Epithelial cell of proximal tubule (primary cell): ENCODE measurements around the gene PDE6G. TPM values are rescaled to one million over a fixed set of nuclear protein-coding genes. Genes with fewer than 3 reads are reported as not detected.

Experiments
- DNase-seq: peaks from one replicate; pipeline ENCODE4 v3.0.0-alpha.2; 2011; ENCODE audit warnings: low read depth
- H3K4me3 ChIP-seq: 2 replicates; pipeline ENCODE4 v1.5.1; 2011; ENCODE audit warnings: low read depth, mild to moderate bottlenecking, low read length
- total RNA-seq: library from RNA; depleted of rRNA; stranded (reverse); fragments of >200 nt; gene quantifications from 2 replicates; pipeline ENCODE4 v1.2.3, GENCODE V29; 2015
- TF ChIP-seq, protein P1 (sequence below): conservative IDR thresholded peaks from 2 replicates; pipeline ENCODE4 v1.5.1; 2012; ENCODE audit warnings: low read depth, mild to moderate bottlenecking, low read length

PDE6G gene
- total RNA-seq, 1 donor from 2014 or later: 23.5 TPM

DNA sequence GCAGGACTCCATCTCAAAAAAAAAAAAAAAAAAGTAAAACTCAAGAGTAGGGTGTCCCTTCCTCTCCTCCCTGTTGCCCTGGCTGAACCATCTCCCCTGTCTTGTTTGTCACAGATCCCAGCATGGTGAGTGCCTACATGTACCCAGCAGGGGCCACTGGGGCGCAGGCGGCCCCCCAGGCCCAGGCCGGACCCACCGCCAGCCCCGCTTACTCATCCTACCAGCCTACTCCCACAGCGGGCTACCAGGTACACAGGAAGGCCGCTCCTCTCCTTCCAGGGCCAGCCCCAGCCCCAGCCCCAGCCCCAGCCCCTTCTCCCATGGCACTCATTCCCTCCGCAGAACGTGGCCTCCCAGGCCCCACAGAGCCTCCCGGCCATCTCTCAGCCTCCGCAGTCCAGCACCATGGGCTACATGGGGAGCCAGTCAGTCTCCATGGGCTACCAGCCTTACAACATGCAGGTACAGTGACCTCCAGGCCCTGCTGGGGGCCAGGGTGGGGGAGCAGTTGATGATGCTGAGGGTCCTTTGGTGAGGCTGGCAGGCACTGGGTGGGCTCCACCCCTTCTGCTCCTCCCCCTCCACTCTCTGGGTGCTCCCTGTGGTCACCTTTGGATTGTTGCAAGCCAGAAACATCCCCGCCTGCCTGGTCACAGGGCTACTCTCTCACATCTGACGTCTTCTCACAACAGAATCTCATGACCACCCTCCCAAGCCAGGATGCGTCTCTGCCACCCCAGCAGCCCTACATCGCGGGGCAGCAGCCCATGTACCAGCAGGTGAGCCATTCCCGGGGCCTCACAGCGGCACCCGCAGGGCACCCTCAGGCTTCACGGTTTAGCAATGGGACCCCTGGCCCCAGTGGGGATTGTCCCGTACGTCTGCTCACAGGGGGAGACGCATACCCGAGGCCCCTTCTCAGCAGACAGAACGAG lies 44.3 kb upstream of the PDE6G start:
- TF ChIP-seq, protein P1, sequence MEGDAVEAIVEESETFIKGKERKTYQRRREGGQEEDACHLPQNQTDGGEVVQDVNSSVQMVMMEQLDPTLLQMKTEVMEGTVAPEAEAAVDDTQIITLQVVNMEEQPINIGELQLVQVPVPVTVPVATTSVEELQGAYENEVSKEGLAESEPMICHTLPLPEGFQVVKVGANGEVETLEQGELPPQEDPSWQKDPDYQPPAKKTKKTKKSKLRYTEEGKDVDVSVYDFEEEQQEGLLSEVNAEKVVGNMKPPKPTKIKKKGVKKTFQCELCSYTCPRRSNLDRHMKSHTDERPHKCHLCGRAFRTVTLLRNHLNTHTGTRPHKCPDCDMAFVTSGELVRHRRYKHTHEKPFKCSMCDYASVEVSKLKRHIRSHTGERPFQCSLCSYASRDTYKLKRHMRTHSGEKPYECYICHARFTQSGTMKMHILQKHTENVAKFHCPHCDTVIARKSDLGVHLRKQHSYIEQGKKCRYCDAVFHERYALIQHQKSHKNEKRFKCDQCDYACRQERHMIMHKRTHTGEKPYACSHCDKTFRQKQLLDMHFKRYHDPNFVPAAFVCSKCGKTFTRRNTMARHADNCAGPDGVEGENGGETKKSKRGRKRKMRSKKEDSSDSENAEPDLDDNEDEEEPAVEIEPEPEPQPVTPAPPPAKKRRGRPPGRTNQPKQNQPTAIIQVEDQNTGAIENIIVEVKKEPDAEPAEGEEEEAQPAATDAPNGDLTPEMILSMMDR: no peak
- no peak for DNase-seq
- no peak overlapping the region for H3K4me3 ChIP-seq

DNA sequence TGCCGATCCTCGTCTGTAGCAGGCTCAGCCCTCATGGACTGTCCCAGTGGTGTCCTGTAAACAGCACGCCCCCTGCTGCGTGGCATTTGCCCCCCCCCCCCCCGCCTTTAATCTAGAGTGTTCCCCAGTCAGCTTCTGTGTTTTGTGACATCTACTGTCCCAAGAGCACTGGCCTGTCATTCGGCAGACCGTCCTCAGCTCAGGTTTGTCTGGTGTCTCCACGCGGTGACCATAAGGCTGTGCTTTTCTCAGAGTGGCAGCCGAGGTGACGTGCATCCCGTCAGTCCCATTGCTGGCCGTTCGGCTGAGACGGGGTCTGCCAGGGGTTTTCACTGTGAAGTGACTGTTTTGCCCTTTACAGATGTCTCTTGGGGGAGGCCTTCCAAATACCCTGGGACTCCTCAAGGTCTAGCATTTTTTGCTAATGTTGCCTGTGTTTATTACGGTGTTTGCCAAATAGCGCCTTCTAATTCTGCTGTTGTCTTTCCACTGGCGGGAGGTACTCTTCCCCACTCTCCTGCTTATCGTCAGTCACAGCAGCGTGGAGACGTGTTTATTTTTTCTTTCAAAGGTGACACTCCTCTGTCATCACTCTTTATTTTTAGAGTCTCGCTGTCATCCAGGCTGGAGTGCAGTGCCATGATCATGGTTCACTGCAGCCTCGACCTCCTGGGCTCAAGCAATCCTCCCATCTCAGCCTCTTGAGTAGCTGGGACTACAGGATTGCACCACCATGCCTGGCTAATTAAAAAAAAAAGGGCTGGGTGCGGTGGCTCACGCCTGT lies 41.1 kb upstream of the PDE6G start:
- no peak for DNase-seq
- H3K4me3 ChIP-seq: no peak overlapping the region
- TF ChIP-seq, protein P1: no peak

DNA sequence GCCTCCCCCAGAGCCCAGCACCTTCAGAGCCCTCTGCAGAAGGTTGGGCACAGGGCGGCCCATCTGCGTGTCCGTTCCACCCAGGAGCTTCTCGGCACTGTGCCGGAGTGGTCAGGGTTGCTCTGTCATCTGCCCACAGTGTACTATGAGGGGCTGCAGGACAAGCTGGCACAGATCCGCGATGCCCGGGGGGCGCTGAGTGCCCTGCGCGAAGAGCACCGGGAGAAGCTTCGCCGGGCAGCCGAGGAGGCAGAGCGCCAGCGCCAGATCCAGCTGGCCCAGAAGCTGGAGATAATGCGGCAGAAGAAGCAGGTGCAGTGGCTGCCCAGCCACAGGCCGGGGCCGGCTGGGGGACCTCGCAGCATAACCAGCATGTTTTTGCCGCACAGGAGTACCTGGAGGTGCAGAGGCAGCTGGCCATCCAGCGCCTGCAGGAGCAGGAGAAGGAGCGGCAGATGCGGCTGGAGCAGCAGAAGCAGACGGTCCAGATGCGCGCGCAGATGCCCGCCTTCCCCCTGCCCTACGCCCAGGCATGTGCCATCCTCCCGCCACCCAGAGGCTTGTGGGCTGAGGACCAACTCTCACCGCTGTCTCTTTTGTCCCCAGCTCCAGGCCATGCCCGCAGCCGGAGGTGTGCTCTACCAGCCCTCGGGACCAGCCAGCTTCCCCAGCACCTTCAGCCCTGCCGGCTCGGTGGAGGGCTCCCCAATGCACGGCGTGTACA lies 40.0 kb upstream of the PDE6G start:
- no peak for DNase-seq
- no peak overlapping the region for H3K4me3 ChIP-seq
- TF ChIP-seq, protein P1: no peak

DNA sequence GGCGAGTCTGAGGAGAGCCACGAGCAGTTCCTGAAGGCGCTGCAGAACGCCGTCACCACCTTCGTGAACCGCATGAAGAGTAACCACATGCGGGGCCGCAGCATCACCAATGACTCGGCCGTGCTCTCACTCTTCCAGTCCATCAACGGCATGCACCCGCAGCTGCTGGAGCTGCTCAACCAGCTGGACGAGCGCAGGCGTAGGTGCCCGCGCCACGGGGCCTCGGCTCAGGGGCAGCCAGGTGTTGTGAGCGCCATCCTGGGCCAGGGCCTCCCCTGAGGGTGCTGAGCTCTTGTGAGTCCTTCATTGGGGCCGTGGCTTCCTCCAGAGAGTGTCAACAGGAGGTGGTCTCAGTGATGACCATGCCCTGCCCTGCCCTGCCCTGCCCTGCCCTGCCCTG lies 39.5 kb upstream of the PDE6G start:
- DNase-seq: no peak
- H3K4me3 ChIP-seq: no peak overlapping the region
- TF ChIP-seq, protein P1: no peak

DNA sequence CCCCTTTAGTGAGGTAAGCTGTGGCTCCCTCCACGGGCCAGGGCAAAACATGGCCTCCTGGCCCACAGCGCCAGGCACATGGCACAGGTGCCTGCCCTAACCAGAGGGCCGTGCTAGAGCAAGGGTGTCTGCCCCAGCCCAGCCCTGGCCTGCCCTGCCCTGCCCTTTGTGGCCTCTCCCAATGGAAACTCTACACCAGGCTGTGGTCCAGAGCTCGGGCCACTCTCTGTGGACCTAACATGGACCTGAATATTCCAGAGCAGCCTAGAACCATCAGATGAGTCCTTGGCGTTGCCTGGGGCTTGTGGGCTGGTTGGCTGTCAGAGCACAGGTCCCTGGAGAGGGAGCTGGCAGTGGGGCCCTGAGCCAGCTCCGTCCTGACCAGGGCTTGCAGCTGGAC lies 38.9 kb upstream of the PDE6G start:
- no peak overlapping the region for H3K4me3 ChIP-seq
- DNase-seq: no peak
- TF ChIP-seq, protein P1: no peak

DNA sequence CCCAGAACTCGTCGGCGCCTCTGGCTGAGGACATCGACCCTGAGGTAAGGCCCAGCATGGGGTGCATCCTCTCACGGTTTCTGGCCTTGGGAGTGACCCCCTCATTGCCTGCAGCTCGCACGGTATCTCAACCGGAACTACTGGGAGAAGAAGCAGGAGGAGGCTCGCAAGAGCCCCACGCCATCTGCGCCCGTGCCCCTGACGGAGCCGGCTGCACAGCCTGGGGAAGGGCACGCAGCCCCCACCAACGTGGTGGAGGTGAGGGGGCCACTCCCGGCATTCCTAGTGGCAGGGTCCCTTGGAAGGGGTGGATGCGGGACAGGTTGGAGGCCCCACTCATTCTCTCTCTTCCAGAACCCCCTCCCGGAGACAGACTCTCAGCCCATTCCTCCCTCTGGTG lies 38.5 kb upstream of the PDE6G start:
- TF ChIP-seq, protein P1: no peak
- no peak for DNase-seq
- no peak overlapping the region for H3K4me3 ChIP-seq
